Measurements from ENCODE around the gene TMEM94.
"Not testable (repeated sequence)": the region's sequence is repeated elsewhere in the genome, so short reads cannot be mapped to it uniquely, and the experiment has no call there.

The TMEM94 gene

GRCh38 chr17:75456417-75457046, at the start of gene TMEM94:
Gene TMEM94 (plus strand): TSS chr17:75456635. CDS start chr17:75471906, 15,271 bp downstream.
- peak; percentile 97 for DNase-seq (ENCODE audit: low spot score)

- DNase-seq (ENCODE audit: low spot score), result no peak
Observed at GRCh38 chr17:75407655-75408352, 48.6 kb upstream of the TMEM94 start.

- no peak for DNase-seq (ENCODE audit: low spot score)
Observed at GRCh38 chr17:75410141-75410540, 46.3 kb upstream of the TMEM94 start.

DNA sequence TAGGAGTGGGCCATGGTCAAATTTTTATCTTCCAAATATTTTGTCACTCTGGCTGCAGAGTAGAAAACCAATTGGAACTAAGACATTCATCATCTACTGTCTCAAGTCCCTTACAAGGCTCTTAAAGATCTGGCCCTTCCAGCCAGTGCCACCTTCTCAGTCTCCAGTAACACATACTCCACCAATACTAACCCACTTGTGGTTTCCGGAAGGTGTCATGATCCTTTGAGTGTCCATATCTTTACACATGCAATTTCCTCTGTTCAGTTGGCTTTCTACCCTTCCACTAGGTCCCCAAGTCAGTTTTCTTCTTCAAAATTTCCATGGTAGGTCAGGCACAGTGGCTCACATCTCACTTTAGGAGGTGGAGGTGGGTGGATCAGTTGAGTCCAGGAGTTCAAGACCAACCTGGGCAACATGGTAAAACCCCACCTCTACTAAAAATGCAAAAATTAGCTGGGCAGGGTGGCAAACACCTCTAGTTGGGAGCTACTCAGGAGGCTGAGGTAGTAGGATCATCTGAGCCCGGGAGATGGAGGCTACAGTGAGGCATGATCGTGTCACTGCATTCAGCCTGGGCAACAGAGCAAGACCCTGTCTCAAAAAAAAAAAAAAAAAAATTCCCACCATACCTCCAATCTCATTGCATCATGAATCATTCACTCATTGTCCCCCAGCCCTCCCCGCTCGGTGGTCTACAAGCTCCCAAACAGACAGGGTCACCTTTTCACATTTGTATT, 44.9 kb upstream of the TMEM94 start:
- DNase-seq (ENCODE audit: low spot score), result no peak

GRCh38 chr17:75412455-75413317, 43.7 kb upstream of the TMEM94 start:
- peak; percentile 61 for DNase-seq (ENCODE audit: low spot score)

DNA sequence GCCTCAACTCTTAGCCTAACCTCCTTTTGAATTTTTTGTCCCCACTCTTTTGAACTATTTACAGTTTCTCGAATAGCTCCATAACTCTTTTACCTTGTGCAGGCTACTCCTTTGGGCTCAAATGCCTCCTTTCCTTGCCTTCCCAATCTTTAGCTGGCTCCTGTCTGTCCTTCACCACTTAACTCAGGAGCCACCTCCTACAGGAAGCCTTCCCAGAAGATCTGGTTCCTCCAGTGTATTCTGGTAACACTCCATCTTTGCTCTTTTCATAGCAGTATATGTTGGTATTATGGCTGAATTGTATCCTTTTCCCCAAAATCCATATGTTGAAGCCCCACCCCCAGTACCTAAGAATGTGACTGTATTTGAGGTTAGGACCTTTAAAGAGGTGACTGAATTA, 41.9 kb upstream of the TMEM94 start:
- no peak for DNase-seq (ENCODE audit: low spot score)

GRCh38 chr17:75416006-75416405, 40.4 kb upstream of the TMEM94 start:
- DNase-seq (ENCODE audit: low spot score), result no peak

DNA sequence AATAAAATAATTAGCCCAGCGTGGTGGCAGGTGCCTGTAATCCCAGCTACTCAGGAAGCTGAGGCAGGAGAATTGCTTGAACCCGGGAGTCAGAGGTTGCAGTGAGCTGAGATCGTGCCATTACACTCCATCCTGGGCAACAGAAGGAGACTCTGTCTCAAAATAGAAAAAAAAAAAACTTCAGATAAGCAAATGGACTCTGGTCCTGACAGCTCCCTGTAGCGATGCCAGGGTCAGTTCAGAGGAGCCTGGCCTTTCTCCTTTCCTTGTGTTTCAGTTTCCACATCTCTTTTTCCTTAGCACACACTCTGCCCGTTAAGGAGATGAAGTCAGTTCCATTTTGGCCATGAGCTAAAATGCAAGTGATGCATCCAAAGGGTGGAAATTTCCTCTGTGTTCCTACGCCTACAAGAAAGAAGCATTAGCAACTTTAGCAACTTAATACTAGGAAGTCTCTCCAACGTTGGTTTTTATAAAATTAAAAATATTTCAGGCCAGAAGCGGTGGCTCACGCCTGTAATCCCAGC, 39.3 kb upstream of the TMEM94 start:
- DNase-seq (ENCODE audit: low spot score), result no peak

GRCh38 chr17:75418531-75418930, 37.9 kb upstream of the TMEM94 start:
- DNase-seq (ENCODE audit: low spot score), result no peak

DNA sequence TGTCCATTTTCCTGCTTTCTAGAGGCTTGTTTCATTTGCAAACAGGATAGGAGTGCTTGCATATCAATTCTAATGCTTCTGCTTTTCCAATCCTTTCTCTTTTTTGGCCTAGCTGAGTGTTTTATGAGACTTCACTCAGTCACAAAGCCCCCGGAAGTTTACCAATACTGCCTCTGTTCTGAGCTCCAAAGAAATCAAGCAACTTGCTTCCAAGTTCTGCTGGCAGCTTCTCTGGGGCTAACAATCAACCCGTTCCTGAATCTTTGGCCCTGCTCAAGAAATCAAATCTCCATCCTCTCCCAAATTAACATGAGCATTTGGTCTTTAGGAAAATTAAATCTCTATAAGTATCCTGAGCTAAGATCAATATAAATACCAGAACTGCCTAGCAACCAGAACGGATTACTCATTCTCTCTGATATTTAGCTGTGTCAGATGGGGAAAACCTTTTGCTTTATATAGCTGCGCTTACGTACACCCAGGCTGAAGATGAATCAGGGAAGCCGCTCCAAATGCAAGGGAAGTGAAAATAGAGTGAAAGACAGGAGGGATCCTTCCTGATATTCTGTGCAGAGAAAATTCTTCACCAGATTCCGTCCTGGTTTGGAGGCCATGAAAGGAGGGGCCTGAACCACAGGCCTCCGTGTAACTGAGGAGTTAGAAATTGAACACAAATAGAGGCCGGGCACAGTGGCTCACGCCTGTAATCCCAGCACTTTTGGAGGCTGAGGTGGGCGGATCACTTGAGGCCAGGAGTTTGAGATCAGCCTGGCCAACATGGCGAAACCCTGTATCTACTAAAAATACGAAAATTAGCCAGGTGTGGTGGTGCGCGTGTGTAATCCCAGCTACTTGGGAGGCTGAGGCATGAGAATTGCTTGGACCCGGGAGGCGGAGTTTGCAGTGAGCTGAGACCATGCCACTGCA, 27.6 kb upstream of the TMEM94 start:
- DNase-seq (ENCODE audit: low spot score), result peak; percentile 72

GRCh38 chr17:75430159-75430974, 26.1 kb upstream of the TMEM94 start:
- DNase-seq (ENCODE audit: low spot score), result peak; percentile 91

GRCh38 chr17:75433218-75433783, 23.1 kb upstream of the TMEM94 start:
- no peak for DNase-seq (ENCODE audit: low spot score)

DNA sequence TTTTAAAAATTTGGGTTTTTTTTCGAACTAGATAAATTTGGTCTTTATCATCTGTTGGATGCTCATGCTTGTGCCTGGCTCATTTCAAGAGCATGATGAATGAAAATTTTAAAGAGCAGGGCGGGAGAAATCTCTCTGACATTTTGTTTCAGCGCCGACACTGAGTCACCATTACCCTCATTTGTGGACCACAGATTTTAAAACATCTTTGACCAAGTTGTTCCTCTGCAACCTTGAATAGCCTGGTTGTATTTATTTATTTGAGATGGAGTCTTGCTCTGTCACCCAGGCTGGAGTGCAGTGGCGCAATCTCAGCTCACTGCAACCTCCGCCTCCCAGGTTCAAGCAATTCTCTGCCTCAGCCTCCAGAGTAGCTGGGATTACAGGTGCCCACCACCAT, 22.0 kb upstream of the TMEM94 start:
- not testable (repeated sequence) for DNase-seq (ENCODE audit: low spot score)

- not testable (repeated sequence) for DNase-seq (ENCODE audit: low spot score)
Observed at GRCh38 chr17:75437404-75437803, 19.0 kb upstream of the TMEM94 start.

DNA sequence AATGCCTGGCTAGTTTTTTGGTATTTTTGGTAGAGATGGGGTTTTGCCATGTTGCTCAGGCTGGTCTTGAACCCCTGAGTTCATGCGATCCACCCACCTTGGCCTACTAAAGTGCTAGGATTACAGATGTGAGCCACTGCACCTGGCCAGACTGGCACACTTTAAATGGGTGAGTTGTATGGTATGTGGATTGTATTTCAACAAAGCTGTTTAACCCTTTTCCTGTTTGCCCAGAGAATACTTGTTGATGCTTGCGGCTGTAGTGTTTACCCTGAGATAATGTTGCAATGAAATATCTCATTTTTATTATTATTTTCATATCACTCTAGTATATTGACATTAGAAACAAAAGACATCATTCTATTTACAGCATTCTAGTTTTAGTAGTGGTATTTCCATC, 17.1 kb upstream of the TMEM94 start:
- no peak for DNase-seq (ENCODE audit: low spot score)

- DNase-seq (ENCODE audit: low spot score), result no peak
Observed at GRCh38 chr17:75440738-75441448, 15.5 kb upstream of the TMEM94 start.

DNA sequence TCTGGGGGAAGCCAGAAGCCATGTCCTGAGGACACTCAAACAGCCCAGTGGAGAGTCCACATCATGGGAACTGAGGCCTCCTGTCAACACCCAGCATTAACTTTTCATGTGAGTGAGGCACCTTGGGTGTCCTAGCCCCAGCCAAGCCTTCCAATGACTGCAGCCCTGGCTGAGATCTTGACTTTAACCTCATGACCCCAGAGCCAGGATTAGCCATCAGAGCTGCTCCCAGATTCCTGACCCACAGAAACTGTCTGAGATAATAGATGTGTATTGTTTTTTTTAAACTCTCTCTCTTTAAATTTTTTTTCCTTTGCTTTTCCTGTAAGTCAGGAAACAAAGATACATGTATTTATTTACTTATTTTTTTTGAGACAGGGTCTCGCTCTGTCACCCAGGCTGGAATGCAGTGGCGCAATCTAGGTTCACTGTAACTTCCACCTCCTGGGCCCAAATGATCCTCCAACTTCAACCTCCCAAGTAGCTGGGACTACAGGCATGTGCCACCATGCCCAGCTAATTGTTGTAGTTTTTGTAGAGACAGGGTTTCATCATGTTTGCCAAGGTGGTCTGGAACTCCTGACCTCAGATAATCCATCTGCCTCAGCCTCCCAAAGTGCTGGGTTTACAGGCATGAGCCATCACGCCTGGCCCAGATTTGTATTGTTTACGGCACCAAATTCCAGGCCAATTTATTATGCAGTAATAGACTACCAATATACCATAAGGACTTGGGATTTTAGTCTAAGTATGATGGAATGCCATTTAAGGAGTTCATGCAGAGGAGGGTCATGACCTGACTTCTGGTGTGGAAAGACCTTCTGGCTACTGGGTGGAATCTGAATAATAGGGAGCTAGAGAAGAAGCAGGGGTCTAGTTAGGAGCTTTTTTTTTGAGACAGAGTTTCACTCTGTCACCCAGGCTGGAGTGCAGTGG, 14.0 kb upstream of the TMEM94 start:
- no peak for DNase-seq (ENCODE audit: low spot score)

DNA sequence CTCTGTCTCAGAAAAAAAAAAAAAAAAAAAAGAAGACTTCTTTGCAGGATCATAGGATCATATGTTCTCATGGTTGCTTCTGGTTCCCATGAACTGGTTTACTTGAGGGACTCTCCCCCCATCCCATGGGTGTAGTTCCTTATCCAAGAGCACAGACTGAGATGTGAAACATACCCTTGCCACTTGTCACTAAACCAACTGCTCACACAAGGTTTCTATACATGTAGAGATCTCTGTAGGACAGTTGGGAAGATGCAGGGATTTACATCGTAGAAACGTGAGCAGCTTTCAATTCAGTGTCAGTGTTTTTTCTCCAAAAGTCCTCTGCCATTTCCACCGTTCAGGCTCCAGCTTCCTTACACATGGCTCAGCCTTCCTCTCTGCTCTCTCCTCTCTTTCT, 11.1 kb upstream of the TMEM94 start:
- no peak for DNase-seq (ENCODE audit: low spot score)
